PC-3 (cell line): ENCODE measurements around the gene FBN2.

Source experiments
- EZH2 ChIP-seq: fragments of 300-600 bp; sonication (generic); IDR thresholded peaks from one replicate; pipeline ENCODE4 v1.6.1; 2017; ENCODE audit warnings: antibody characterized with exemption, mild to moderate bottlenecking, low read length; ENCODE audit not compliant: unreplicated experiment
- TF ChIP-seq, protein P1 (sequence below): fragments of 300-600 bp; sonication (generic); conservative IDR thresholded peaks from 2 replicates; pipeline ENCODE4 v1.5.1; 2017; ENCODE audit warnings: antibody characterized with exemption, low read depth, mild to moderate bottlenecking, low read length

DNA sequence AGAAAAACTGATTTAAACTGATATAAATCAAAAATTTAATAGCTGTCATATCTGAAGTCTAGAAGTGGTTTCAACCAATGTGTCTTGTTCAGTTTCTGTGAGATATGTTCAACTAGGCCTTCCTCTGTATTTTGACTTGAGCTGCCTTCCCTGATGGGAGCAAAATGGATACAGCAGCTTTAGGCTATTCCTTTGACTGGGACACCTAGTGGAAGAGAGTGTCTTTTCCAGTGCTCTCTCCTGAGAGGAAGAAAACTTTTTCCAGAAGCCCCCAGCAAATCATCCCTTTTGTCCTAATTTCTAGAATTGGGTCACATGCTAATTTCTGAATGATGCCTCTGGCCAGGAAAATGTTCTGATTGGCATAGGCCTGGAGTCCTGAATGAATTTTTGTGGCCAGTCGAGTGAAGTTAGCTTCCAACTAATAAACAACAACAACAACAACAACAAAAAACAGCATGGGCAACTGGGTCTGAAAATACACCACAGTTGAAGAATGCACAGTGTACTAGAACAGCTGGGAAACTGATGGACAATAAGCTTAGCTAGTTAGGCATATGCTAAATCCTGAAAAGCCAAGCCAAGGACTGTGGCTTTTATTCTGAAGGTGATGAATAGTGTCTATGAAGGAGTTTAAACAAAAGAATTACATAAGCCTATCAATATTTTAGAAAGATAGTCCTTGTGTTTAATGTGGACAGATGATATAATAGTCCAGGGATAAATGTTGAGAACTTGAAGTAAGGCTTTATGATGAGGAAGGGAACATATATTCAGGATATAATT, 125.7 kb downstream of the FBN2 start:
- TF ChIP-seq, protein P1, sequence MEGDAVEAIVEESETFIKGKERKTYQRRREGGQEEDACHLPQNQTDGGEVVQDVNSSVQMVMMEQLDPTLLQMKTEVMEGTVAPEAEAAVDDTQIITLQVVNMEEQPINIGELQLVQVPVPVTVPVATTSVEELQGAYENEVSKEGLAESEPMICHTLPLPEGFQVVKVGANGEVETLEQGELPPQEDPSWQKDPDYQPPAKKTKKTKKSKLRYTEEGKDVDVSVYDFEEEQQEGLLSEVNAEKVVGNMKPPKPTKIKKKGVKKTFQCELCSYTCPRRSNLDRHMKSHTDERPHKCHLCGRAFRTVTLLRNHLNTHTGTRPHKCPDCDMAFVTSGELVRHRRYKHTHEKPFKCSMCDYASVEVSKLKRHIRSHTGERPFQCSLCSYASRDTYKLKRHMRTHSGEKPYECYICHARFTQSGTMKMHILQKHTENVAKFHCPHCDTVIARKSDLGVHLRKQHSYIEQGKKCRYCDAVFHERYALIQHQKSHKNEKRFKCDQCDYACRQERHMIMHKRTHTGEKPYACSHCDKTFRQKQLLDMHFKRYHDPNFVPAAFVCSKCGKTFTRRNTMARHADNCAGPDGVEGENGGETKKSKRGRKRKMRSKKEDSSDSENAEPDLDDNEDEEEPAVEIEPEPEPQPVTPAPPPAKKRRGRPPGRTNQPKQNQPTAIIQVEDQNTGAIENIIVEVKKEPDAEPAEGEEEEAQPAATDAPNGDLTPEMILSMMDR = peak; percentile 34
- TF ChIP-seq EZH2 = no peak
